Fibroblast of the aortic adventitia (primary cell): ENCODE measurements around the gene ARMH1. TPM values are rescaled to one million over a fixed set of nuclear protein-coding genes. Genes with fewer than 3 reads are reported as not detected.

ENCODE experiments used
- DNase-seq: peaks from one replicate; pipeline ENCODE4 v3.0.0-alpha.2; 2010; ENCODE audit warnings: low read depth
- H3K4me3 ChIP-seq: 2 replicates; pipeline ENCODE4 v1.5.1; 2011; ENCODE audit warnings: low read depth, mild to moderate bottlenecking, control low read depth, low read length, moderate library complexity
- total RNA-seq: library from RNA; depleted of rRNA; stranded (reverse); fragments of >200 nt; gene quantifications from 2 replicates; pipeline ENCODE4 v1.2.3, GENCODE V29; 2012; ENCODE audit warnings: low replicate concordance
- TF ChIP-seq, protein P1 (sequence below): IDR thresholded peaks from 2 replicates; pipeline ENCODE4 v1.5.1; 2011; ENCODE audit warnings: mild to moderate bottlenecking, low read length, control low read depth, inconsistent platforms; ENCODE audit not compliant: insufficient read depth

The ARMH1 gene
- total RNA-seq, 1 donor: 1.7 TPM

DNA sequence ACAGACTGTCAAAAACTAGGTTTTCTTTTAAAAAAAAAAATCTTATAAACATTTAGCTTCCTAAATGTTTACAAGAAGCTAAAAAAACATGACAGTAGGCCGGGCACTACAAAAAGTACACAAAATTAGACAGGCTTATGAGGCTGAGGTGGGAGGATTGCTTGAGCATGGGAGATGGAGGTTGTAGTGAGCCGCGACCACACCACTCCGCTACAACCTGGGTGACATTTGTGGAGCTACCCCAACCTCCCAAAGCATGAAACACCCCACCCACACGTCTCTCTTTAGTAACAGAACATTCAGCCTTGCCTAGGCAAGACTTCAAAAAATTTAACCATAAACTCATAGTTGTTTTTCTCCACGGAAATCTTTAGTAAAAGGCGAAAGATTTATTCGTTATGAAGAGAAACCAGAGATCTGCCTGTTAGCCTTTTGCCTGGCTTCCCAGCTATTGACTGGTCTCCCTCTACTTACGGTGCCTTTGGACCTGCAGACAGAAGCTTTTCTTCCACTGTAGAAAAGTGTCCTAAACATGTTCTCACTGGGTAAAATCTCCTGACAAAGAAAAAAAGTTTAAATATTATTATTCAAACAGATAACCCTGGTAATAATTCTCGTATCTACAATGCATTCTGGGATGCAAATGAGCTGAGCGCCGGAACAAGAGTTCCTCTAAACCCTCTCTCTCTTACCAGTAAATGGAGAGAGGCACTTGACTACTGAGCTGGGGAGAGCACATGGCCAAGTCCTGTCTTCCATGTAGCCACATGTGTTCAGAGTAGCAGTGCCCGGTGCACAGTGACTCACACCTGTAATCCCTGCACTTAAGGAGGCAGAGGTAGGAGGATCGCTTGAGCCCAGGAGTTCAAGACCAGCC is 47.2 kb downstream of the ARMH1 start:
- peak; percentile 93 for DNase-seq
- no peak overlapping the region for H3K4me3 ChIP-seq
- TF ChIP-seq, protein P1, sequence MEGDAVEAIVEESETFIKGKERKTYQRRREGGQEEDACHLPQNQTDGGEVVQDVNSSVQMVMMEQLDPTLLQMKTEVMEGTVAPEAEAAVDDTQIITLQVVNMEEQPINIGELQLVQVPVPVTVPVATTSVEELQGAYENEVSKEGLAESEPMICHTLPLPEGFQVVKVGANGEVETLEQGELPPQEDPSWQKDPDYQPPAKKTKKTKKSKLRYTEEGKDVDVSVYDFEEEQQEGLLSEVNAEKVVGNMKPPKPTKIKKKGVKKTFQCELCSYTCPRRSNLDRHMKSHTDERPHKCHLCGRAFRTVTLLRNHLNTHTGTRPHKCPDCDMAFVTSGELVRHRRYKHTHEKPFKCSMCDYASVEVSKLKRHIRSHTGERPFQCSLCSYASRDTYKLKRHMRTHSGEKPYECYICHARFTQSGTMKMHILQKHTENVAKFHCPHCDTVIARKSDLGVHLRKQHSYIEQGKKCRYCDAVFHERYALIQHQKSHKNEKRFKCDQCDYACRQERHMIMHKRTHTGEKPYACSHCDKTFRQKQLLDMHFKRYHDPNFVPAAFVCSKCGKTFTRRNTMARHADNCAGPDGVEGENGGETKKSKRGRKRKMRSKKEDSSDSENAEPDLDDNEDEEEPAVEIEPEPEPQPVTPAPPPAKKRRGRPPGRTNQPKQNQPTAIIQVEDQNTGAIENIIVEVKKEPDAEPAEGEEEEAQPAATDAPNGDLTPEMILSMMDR: no peak

DNA sequence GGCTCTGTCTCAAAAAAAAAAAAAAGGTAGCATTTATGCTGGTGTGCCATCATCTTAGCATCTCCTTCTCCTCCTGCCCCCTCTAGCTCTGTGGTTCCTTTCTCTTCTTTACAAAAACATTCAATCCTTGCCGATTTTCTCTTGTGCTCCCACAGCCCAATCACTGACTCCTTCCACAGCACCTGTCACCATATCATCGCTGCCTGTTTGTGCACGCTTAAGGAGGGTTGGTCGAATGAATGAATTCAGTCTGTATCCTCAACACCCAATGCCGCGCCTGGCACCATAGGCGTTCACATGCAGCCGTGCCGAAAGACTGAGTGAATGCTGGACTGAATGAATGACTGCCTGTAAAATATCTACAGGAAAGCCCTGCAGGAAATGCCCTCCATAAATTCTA is 48.5 kb downstream of the ARMH1 start:
- no peak for DNase-seq
- TF ChIP-seq, protein P1: no peak
- no peak overlapping the region for H3K4me3 ChIP-seq

DNA sequence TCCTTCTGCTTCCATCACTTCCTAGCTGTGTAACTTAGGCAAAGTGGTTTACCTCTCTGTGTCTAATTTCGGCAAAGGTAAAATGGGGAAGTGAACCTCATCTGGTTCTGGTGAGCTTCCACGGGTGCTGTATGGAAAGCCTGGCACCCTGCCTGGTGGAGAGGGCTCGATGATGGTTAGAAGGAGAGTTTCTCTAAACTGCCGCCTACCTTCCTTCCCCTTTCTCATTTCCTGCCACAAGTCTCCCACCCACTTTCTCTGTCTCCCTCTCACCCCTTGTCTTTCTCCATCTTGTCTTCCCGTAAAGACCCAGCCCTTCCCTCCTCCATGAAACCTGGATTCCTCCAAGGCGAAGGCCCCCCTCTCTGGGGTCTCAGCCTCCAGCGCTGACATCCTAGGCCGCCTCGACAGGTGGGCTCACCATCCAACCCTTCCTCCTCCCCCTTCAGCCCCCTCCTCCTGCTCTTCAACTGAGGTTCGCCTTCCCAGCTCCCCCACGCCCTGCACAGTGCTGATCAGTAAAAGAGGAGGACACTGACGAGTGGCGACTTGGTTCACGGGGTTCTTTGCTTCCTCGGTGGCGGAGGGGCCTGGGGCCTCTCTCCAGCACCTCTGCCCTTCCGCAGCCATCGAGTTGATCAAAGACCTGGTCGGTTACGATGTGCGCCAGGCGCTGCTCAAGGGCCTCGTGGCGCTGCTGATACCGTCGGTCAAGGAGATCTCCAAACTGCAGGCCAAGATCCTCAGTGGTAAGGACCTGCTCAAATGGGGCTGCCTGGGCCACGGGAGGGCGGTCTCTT is 49.2 kb downstream of the ARMH1 start:
- H3K4me3 ChIP-seq: no peak overlapping the region
- TF ChIP-seq, protein P1: no peak
- DNase-seq: no peak

DNA sequence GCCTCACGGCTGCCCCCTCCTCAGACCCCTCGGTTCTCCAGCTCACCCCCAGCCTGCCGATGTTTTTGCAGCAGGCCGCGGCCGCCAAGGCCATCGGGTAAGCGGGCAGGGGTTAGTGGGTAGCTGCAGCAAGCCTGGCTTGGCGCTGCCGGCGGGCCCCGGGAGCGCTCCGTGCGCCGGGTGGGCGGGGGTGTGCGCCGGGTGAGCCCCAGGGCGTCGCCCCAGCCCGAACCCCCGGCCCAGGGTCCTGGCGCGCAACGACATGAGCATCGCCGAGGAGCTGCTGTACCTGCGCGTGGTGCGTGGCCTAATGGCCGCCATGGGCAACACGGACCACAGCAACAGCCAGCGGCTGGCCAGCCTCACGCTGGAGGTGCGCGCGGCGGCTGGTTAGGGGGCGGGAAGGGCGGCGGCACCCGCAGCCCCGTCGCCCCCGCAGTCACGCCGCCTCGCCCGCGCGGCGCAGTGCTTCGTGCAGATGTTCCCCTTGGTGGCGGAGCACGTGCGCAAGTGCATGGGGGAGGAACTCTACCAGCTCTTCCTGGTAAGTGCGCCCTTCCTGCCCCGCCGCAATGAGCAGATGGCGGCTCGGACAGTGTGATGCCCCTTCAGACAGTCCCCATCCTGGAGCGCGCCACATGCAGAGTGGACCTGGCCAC is 49.9 kb downstream of the ARMH1 start:
- H3K4me3 ChIP-seq: no peak overlapping the region
- DNase-seq: no peak
- TF ChIP-seq, protein P1: no peak

DNA sequence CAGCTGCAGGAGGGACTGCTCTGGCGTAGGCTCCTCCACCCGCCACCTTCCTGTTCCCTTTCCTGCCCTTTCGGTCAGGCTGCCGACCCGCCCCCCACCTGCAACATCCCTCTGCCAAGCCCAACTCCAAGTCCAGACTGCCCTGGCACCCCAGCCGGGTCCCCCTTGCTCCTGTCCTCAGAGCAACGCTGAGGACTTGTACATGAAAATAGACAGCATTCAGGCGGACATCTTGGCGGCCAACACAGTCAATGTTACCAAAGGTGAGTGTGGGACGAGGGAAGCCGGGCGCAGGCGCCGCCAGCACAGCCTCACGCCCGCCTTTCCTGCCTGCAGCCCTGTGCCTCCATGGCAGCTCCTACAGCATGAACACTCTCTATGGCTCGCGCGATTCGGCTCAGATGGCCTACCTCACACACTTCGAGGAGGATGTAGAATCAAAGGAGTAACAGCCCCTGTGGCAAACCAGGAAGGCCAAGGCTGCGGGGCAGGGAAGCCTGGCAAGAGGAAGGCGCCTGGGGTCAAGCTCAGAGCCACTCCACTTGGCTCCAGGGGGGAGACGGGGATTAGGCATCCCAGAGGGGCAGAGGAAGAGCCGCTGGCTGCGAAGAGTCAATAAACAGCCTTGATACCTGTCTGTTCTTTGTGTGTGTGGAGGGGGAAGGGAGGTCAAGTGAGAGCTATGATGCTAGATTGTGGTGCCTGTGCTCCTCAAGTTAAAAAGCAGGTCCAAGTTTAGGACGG is 50.6 kb downstream of the ARMH1 start:
- TF ChIP-seq, protein P1: no peak
- no peak for DNase-seq
- H3K4me3 ChIP-seq: no peak overlapping the region

DNA sequence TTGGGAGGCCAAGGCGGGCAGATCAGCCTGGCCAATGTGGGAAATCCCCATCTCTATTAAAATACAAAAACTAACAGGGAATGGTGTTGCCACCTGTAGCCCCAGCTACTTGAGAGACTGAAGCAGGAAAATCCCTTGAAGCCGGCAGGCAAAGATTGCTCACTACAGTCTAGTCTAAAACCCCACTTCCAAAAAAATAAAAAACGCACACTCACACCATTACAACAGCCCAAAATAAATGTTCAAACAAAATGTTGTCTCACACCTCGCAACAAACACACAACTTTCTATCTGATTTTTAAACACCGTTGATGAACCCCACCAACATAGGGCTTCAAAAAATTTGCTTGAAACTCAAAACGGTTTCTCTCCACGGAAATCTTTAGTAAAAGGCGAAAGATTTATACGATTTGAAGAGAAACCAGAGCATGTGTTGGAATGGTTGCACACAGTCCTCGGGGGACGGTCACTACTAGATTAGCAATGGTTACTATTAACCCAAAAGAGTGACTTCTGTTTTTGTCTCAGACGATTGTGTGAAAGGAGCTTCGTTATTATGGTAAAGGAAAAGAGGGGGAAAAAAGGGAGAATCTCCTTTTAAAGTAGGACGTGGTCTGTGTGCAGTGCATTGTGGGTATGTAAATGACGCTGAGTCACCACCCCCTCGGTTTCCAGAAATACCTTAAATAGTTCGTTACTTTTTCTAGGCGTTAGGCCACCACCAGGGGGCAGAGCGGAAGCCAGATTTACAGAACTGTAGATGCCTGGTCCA is 56.4 kb downstream of the ARMH1 start, which contains the start of gene RNU5D-1:
Gene RNU5D-1, minus strand, starts transcription at position 430 of the 772 bp plus-strand sequence.
- peak within 1 kb of the TSS; percentile 8 for H3K4me3 ChIP-seq
- TF ChIP-seq, protein P1: peak; percentile 82

More for the DNA sequence above, 56.4 kb downstream of the ARMH1 start, which contains the start of gene RNU5D-1:
- DNase-seq: peak; percentile 99
